ENCODE data around the gene PTPRN2.

Gene PTPRN2

DNA sequence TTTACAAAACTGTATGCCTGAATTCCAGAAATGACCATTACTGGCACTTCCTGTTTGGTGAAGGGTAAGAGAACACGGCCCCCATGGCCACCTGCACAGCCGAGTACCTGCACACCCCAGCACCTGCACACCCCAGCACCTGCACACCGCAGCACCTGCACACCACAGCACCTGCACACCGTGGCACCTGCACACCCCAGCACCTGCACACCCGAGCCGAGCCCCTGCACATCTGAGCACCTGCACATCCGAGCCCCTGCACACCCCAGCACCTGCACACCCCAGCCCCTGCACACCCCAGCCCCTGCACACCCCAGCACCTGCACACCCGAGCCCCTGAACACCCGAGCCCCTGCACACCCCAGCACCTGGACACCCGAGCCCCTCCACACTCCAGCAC, 1007.3 kb downstream of the PTPRN2 start:
- TF ChIP-seq, protein P1, sequence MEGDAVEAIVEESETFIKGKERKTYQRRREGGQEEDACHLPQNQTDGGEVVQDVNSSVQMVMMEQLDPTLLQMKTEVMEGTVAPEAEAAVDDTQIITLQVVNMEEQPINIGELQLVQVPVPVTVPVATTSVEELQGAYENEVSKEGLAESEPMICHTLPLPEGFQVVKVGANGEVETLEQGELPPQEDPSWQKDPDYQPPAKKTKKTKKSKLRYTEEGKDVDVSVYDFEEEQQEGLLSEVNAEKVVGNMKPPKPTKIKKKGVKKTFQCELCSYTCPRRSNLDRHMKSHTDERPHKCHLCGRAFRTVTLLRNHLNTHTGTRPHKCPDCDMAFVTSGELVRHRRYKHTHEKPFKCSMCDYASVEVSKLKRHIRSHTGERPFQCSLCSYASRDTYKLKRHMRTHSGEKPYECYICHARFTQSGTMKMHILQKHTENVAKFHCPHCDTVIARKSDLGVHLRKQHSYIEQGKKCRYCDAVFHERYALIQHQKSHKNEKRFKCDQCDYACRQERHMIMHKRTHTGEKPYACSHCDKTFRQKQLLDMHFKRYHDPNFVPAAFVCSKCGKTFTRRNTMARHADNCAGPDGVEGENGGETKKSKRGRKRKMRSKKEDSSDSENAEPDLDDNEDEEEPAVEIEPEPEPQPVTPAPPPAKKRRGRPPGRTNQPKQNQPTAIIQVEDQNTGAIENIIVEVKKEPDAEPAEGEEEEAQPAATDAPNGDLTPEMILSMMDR (IDR thresholded peaks at IDR 0.05) = no peak
- Mint-ChIP-seq H3K36me3 (ENCODE audit: low read depth) (no peaks in the 10 kb centered on the region), H3K9me3 (no peaks in the 10 kb centered on the region), H3K4me3 (no peak overlapping the region), H3K4me1 (peaks cover 30% of the 10 kb centered on the region), H3K27me3 (ENCODE audit: low read depth, poor library complexity) (peaks cover 26% of the 10 kb centered on the region), H3K27ac (no peak overlapping the region)
- no peak for DNase-seq

DNA sequence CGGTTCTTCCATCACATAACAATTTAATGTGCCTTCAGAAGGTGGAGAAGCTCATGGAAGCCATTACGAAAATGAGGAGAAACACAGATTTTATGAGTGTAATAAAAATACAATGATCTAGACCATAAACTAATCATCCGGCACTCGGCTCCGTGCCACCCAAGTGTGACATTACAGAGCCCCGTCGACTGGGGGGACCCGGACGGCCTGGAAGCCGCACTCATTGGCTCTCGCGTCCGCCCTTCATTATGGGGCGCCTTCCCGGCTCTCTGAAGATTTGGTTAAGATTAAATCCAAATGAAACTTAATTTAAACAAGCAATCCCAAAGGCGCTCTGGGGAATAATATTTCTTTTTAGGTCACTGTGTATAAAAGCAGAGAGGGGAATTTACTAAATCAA, 1008.2 kb downstream of the PTPRN2 start:
- no peak for DNase-seq
- no peak overlapping the region for H3K4me3 Mint-ChIP-seq
- H3K9me3 Mint-ChIP-seq = no peaks in the 10 kb centered on the region
- H3K4me1 Mint-ChIP-seq = peaks cover 21% of the 10 kb centered on the region
- peaks cover 26% of the 10 kb centered on the region for H3K27me3 Mint-ChIP-seq (ENCODE audit: low read depth, poor library complexity)
- no peaks in the 10 kb centered on the region for H3K36me3 Mint-ChIP-seq (ENCODE audit: low read depth)
- TF ChIP-seq, protein P1 (IDR thresholded peaks at IDR 0.05) = no peak
- no peak overlapping the region for H3K27ac Mint-ChIP-seq

DNA sequence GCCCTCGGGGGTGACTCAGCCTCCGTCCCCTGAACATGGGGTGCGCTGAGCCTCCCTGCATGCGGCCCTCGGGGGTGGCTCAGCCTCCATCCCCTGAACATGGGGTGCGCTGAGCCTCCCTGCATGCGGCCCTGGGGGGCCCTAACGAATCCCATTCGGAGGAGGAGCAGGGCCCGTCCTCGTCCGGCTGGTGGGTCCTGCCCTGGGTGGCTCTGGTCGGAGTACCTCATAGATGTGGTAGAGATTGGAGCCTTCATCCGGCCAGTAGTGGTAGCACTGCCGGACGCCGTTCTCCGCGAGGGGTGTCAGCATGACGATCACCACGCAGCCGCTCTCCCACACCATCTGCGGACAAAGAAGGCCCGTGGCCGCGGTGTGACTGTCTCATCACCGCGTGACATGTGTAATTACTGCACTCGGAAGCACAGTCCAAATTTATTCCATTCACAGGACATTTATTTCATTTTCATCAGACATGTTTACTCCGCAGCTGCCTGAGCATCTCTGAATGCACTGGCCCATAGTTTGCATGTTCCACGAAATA, 1009.8 kb downstream of the PTPRN2 start:
- TF ChIP-seq, protein P1 (IDR thresholded peaks at IDR 0.05) = no peak
- no peak overlapping the region for H3K4me3 Mint-ChIP-seq
- peaks cover 30% of the 10 kb centered on the region for H3K27me3 Mint-ChIP-seq (ENCODE audit: low read depth, poor library complexity)
- no peak for DNase-seq
- peaks cover 7% of the 10 kb centered on the region for H3K36me3 Mint-ChIP-seq (ENCODE audit: low read depth)
- no peaks in the 10 kb centered on the region for H3K9me3 Mint-ChIP-seq
- no peak overlapping the region for H3K27ac Mint-ChIP-seq
- peaks cover 30% of the 10 kb centered on the region for H3K4me1 Mint-ChIP-seq

DNA sequence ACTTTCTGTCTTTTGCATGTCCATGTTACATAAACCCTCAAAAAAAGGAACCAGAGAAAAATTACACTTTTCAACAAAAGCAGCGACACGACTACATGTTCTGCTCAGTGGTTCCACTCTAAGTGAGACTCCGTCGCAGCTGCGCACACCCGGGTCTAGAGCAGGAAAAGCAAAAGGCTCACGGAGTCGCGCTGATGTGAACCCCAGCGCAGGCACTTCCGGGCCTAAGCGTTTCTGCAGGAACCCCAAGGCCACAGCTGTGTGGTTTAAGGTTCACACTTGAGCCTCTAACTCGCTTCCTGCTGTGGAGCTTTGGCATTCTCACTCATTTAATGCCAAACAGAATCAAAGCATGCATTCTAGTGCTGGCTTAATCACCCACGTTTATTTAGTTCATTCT, 1010.6 kb downstream of the PTPRN2 start:
- Mint-ChIP-seq H3K4me3 (no peak overlapping the region), H3K27me3 (ENCODE audit: low read depth, poor library complexity) (peaks cover 27% of the 10 kb centered on the region), H3K4me1 (peaks cover 38% of the 10 kb centered on the region), H3K27ac (no peak overlapping the region), H3K9me3 (no peaks in the 10 kb centered on the region), H3K36me3 (ENCODE audit: low read depth) (peaks cover 7% of the 10 kb centered on the region)
- TF ChIP-seq, protein P1 (IDR thresholded peaks at IDR 0.05) = no peak
- DNase-seq = no peak

DNA sequence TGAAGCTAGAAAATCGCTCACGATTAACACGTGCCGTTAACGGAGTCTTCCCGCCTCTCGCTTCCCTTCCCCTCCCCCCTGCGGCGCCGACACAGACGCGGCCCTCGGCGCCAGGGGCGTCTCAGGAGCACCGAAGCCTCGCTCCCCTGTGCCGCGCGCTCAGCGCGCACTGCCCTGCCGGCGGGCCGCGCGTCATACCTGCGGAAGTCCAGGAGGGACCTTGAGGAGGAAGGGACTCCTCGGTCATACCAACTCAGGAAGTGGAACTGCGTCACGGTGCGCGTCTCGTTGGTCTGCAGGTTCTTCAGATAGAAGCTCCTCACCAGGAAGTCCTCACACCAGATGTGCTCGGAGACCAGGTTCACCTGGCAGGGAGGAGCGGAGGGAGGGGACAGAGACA, 1011.2 kb downstream of the PTPRN2 start:
- no peak for DNase-seq
- no peaks in the 10 kb centered on the region for H3K9me3 Mint-ChIP-seq

DNA sequence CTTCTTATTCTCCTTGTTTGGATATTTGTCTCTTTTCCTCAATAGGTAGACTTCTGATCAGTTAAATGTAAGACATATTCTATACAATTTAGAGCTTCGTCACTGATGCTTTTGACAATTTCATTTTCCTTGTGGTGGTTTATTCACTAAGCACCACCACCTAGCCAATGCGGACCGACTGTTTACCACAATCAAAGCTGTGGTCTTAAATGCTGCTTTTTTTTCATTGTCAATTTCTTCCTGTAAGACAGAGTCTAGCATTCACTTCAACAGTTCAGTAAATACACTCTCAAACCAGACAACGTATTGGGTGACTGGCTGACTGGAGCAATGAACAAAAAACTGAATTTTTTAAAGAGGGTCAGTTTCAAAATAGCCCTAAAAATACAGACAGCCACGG, 1011.8 kb downstream of the PTPRN2 start:
- H3K9me3 Mint-ChIP-seq = no peaks in the 10 kb centered on the region
- TF ChIP-seq, protein P1 (IDR thresholded peaks at IDR 0.05) = no peak
- H3K36me3 Mint-ChIP-seq (ENCODE audit: low read depth) = peaks cover 7% of the 10 kb centered on the region
- peaks cover 21% of the 10 kb centered on the region for H3K27me3 Mint-ChIP-seq (ENCODE audit: low read depth, poor library complexity)
- DNase-seq = no peak
- no peak overlapping the region for H3K4me3 Mint-ChIP-seq
- peaks cover 34% of the 10 kb centered on the region for H3K4me1 Mint-ChIP-seq
- no peak overlapping the region for H3K27ac Mint-ChIP-seq

More for the DNA sequence above, 1011.2 kb downstream of the PTPRN2 start:
- Mint-ChIP-seq H3K27ac (no peak overlapping the region), H3K27me3 (ENCODE audit: low read depth, poor library complexity) (peaks cover 26% of the 10 kb centered on the region), H3K4me3 (no peak overlapping the region), H3K4me1 (peaks cover 39% of the 10 kb centered on the region), H3K36me3 (ENCODE audit: low read depth) (peaks cover 7% of the 10 kb centered on the region)
- TF ChIP-seq, protein P1 (IDR thresholded peaks at IDR 0.05) = no peak

Measured in nephron progenitor cell (in vitro differentiated cells).